GM23248 (cell line): Measurements from ENCODE around the gene PEX16. TPM values are rescaled to one million over a fixed set of nuclear protein-coding genes. Genes with fewer than 3 reads are reported as not detected.

ENCODE experiments used
- DNase-seq: peaks from one replicate; pipeline ENCODE4 v3.0.0-alpha.2; 2015
- H2AFZ ChIP-seq: fragments of 200-600 bp; sonication (generic); 2 replicates; pipeline ENCODE4 v1.6.1; 2016; ENCODE audit warnings: antibody characterized with exemption
- H3F3A ChIP-seq: fragments of 200-600 bp; sonication (generic); 2 replicates; pipeline ENCODE4 v1.6.1; 2016; ENCODE audit warnings: mild to moderate bottlenecking, antibody characterized with exemption, mixed run types; ENCODE audit not compliant: insufficient read depth
- H3K27ac ChIP-seq: fragments of 200-600 bp; sonication (generic); 2 replicates; pipeline ENCODE4 v1.5.1; 2016; ENCODE audit warnings: mild to moderate bottlenecking
- H3K27me3 ChIP-seq: fragments of 200-600 bp; sonication (generic); replicated peaks from 2 replicates; pipeline ENCODE4 v1.6.1; 2016; ENCODE audit warnings: mild to moderate bottlenecking; ENCODE audit not compliant: insufficient read depth
- H3K36me3 ChIP-seq: fragments of 200-600 bp; sonication (generic); 2 replicates; pipeline ENCODE4 v1.6.1; 2016; ENCODE audit warnings: low read depth, mild to moderate bottlenecking
- H3K4me1 ChIP-seq: fragments of 200-600 bp; sonication (generic); 2 replicates; pipeline ENCODE4 v1.6.1; 2016; ENCODE audit warnings: mild to moderate bottlenecking; ENCODE audit not compliant: insufficient read depth
- H3K4me2 ChIP-seq: fragments of 200-600 bp; sonication (generic); one replicate; pipeline ENCODE4 v1.6.1; 2016; ENCODE audit warnings: mild to moderate bottlenecking; ENCODE audit not compliant: unreplicated experiment
- H3K4me3 ChIP-seq: fragments of 200-600 bp; sonication (generic); 2 replicates; pipeline ENCODE4 v1.5.1; 2016; ENCODE audit warnings: mild to moderate bottlenecking
- H3K79me2 ChIP-seq: fragments of 200-600 bp; sonication (generic); 2 replicates; pipeline ENCODE4 v1.6.1; 2016; ENCODE audit warnings: mild to moderate bottlenecking; ENCODE audit not compliant: insufficient read depth
- H3K9ac ChIP-seq: fragments of 200-600 bp; sonication (generic); 2 replicates; pipeline ENCODE4 v1.6.1; 2016; ENCODE audit warnings: mild to moderate bottlenecking
- H3K9me2 ChIP-seq: fragments of 200-600 bp; sonication (generic); 2 replicates; pipeline ENCODE4 v1.6.1; 2016; ENCODE audit warnings: mixed run types, mild to moderate bottlenecking, moderate library complexity; ENCODE audit not compliant: insufficient read depth
- H3K9me3 ChIP-seq: fragments of 200-600 bp; sonication (generic); one replicate; pipeline ENCODE4 v1.6.1; 2017; ENCODE audit warnings: low read depth
- H4K20me1 ChIP-seq: fragments of 200-600 bp; sonication (generic); 2 replicates; pipeline ENCODE4 v1.6.0; 2016; ENCODE audit not compliant: insufficient read depth
- EZH2 ChIP-seq: fragments of 200-600 bp; sonication (generic); IDR thresholded peaks from 2 replicates; pipeline ENCODE4 v1.6.1; 2018; ENCODE audit warnings: antibody characterized with exemption, mild to moderate bottlenecking; ENCODE audit not compliant: insufficient read depth, poor library complexity, severe bottlenecking
- EZH2phosphoT487 ChIP-seq: fragments of 200-600 bp; sonication (generic); IDR thresholded peaks from 2 replicates; pipeline ENCODE4 v1.6.1; 2018; ENCODE audit warnings: antibody characterized with exemption, moderate library complexity, mild to moderate bottlenecking, low read depth; ENCODE audit not compliant: insufficient read depth
- WGBS, 2 experiments: methylation state at CpG; one replicate each; pipeline ENCODE4 v1.1.6; 2015 to 2017; ENCODE audit warnings: low lambda C conversion rate in 2 of 2, low coverage in 1 of 2; ENCODE audit errors: missing lambda C conversion rate in 2 of 2; 5-methylcytosine and 5-hydroxymethylcytosine counted together
- in situ Hi-C: fragments of 300-500 bp; cut with MboI; formaldehyde crosslinking; loops from 2 replicates; pipeline ENCODE4 v1.15.0; 2020
- polyA plus RNA-seq: library from polyadenylated mRNA; unstranded; fragments of >200 nt; fragmentation: Nextera tagmentation; extraction: Ambion mirVana; gene quantifications from 2 replicates; pipeline ENCODE4 v1.2.1, GENCODE V29; 2016
- total RNA-seq: library from RNA; depleted of rRNA; stranded (reverse); fragments of >200 nt; shearing (Covaris generic); gene quantifications from 2 replicates; pipeline ENCODE4 v1.2.3, GENCODE V29; 2014

The PEX16 gene
- total and polyA plus RNA-seq, 2 experiments from 2014 or later = 21.2 to 23.2 TPM

DNA sequence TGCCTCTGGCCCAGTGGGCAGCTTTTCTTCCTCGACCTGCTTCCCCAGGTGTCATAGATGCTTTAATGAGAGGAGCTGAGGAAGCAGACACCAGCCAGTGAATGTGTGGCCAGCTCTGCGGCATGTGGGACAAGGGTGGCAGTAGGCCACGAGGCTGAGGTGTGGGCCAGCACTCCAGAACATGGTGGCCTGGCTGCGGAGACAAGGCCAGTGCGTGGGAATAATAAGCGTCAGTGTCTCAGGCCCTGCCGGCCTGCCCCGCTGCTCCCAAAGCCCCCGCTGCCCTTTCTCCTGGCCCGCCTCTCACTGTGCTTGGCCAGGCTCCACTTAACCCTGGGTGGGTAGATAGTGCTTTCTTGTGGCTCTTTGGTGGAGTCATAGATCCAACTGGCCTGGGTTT lies 30.1 kb downstream of the PEX16 start:
- Histone ChIP-seq H3K4me3 (no peak overlapping the region), H3K27ac (no peak overlapping the region), H3K27me3 (no peaks in the 10 kb centered on the region), H4K20me1 (no peaks in the 10 kb centered on the region), H3K9ac (no peak overlapping the region), H3K79me2 (no peaks in the 10 kb centered on the region), H3K9me2 (no peaks in the 10 kb centered on the region), H2AFZ (no peak overlapping the region), H3K9me3 (no peaks in the 10 kb centered on the region), H3K4me1 (no peaks in the 10 kb centered on the region), H3K36me3 (no peaks in the 10 kb centered on the region), H3K4me2 (no peak overlapping the region), H3F3A (no peaks in the 10 kb centered on the region)
- DNase-seq = no peak
- in situ Hi-C loops = no loop called here
- 65 to 72% methylated on average over 10 of the region's 10 CpGs for WGBS, 2 experiments
- no peak for TF ChIP-seq EZH2phosphoT487
- TF ChIP-seq EZH2 = no peak

DNA sequence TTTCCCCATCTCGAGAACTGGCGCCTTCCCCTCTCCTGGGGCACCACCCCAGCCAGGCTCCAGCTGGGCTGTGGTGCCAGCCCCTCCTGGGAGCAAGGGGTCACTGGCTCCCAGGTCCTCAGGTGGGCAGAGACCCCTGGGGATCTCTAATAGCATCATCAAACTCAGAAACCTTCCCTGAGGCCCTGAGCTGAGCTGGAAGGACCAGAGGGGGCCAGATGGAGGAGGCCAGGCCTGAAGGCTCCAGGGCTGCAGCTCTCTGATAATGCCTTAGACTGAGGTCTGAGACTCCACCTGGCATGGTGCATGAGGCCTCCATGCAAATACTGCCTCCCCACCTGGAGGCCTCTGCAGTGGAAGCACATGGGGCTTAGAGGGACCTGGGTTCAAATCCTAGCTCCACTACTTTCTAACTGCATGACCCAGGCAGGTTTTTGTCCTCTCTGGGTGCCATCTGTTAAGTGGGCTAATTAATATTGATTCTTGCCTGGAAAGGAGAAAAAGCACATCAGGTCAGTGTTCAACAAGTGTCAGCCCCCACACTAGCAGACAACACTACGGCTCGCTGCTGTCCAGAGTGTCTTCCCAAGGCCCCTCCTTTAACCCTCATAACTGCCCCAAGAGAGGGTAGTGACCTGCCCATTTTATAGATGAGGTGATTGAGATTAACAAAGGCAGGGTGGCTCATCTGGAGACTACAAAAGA lies 30.7 kb downstream of the PEX16 start:
- Histone ChIP-seq H3K4me3 (no peak overlapping the region), H3F3A (no peaks in the 10 kb centered on the region), H3K9ac (no peak overlapping the region), H3K9me3 (no peaks in the 10 kb centered on the region), H4K20me1 (no peaks in the 10 kb centered on the region), H3K27ac (no peak overlapping the region), H3K9me2 (no peaks in the 10 kb centered on the region), H3K4me1 (no peaks in the 10 kb centered on the region), H2AFZ (no peak overlapping the region), H3K4me2 (no peak overlapping the region), H3K27me3 (no peaks in the 10 kb centered on the region), H3K79me2 (no peaks in the 10 kb centered on the region), H3K36me3 (no peaks in the 10 kb centered on the region)
- in situ Hi-C loops = no loop called here
- no peak for DNase-seq
- TF ChIP-seq EZH2phosphoT487 = no peak
- no peak for TF ChIP-seq EZH2
- 62 to 79% methylated on average over 4 of the region's 4 CpGs for WGBS, 2 experiments

DNA sequence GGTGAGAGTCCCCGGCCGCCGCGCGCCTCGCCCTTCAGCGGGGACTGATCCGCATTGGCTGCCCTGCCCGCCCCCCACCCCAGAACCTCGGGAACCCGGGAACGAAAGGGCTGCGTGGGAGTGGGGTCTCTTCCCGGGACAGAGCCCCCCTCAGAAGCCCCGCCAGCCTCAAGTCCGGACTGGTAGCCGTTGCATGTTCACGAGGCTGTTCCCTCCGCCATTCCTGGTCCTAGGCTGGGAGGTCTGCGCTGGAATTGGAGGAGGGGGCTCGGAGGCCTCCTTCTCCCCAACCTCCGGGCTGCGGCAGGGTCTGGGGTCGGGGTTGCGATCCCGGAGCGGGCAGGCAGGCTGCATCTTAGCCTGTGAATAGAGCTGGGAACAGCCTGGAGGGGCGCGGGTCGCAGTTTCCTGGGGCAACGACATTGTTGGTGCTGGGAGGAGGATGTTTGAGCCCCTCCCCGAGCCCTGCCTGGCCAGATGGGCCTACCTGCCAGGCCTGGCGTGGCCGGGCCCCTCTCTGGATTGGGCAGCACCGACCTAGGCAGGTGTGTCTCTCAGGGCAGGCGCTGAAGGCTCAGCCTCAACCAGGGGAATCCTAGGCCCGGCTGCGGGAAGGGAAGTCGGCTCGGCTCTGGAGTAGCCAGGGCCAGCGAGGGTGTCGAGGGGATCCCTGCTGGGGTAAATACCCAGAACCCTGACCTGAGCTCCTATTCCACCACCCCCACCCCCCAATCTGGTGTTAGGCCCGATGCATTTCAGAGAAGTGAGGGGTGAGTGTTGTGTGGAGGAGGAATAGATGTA lies 31.6 kb downstream of the PEX16 start:
- no peak for TF ChIP-seq EZH2
- TF ChIP-seq EZH2phosphoT487 = no peak
- Histone ChIP-seq H3K36me3 (no peaks in the 10 kb centered on the region), H2AFZ (peak overlapping the region; percentile 39; the same call in 1 of the 2 replicates), H3K27ac (no peak overlapping the region), H3K4me2 (peak overlapping the region; percentile 76), H3K79me2 (no peaks in the 10 kb centered on the region), H3K4me1 (no peaks in the 10 kb centered on the region), H3K9me2 (no peaks in the 10 kb centered on the region), H4K20me1 (no peaks in the 10 kb centered on the region), H3K27me3 (no peaks in the 10 kb centered on the region), H3F3A (no peaks in the 10 kb centered on the region), H3K9ac (no peak overlapping the region), H3K4me3 (peak overlapping the region; percentile 68), H3K9me3 (no peaks in the 10 kb centered on the region)
- DNase-seq = no peak
- WGBS, 2 experiments = 16 to 20% methylated on average over 30 to 43 of the region's 43 CpGs
- in situ Hi-C loops = no loop called here

DNA sequence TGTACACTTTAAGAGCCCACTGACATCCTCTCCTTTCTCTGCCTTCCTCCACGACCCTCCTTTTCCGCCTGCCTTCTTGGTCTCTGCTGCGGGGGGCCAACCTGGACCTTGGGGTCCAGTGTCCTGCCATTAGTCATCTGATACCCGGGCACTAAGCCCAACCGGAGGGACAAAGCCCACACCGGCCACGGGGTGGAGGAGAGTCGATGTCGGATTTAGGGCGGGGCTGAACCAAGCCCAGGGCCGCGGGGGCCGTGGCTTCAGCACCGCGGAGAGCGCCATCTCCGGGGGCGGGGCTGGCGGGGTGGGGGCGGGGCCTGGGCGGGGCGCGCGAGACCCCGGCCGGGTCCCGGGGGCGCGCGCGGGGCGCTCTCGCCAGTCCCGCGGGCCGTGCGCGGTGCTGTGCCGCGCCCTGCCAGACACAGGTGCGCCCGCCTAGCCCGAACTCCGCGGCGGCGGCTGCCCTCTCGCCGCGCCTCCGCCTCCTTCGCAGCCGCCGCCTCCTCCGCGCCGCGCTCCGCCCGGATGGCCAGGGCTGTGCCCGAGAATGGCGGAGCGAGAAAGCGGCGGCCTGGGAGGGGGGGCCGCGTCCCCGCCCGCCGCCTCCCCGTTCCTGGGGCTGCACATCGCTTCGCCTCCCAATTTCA lies 32.3 kb downstream of the PEX16 start, which contains the start of gene MAPK8IP1:
MAPK8IP1 (plus strand) TSS at position 378 of the 647 bp plus-strand sequence; CDS start at position 548, 170 bp downstream.
- no peaks in the 10 kb centered on the region for H4K20me1 ChIP-seq
- 4 to 6% methylated on average over 31 to 44 of the region's 73 CpGs for WGBS, 2 experiments
- H3K27ac ChIP-seq = no peak within 1 kb of the TSS
- peak within 1 kb of the TSS; percentile 39; the same call in 1 of the 2 replicates for H2AFZ ChIP-seq
- H3K27me3 ChIP-seq = no peaks in the 10 kb centered on the region
- no peak within 1 kb of the TSS for H3K9ac ChIP-seq
- in situ Hi-C loops = no loop called here
- peak; percentile 64 for DNase-seq
- H3K4me1 ChIP-seq = 0 out of 2 replicates have a peak, but pooled peaks cover 1% of the 10 kb centered on the region
- H3K9me3 ChIP-seq = no peaks in the 10 kb centered on the region
- TF ChIP-seq EZH2phosphoT487 = no peak
- no peak for TF ChIP-seq EZH2
- peak within 1 kb of the TSS; percentile 76 for H3K4me2 ChIP-seq
- peak within 1 kb of the TSS; percentile 68 for H3K4me3 ChIP-seq
- no peaks in the 10 kb centered on the region for H3K36me3 ChIP-seq
- no peaks in the 10 kb centered on the region for H3F3A ChIP-seq
- no peaks in the 10 kb centered on the region for H3K79me2 ChIP-seq
- H3K9me2 ChIP-seq = no peaks in the 10 kb centered on the region
